Neutrophil (primary cell): Measurements from ENCODE around the gene SKAP1.

Experiments
- H3K27ac ChIP-seq: fragments of 200-600 bp; sonication (generic); 2 replicates; pipeline ENCODE4 v1.5.1; 2016; ENCODE audit warnings: mild to moderate bottlenecking, moderate library complexity
- H3K27me3 ChIP-seq: fragments of 200-600 bp; sonication (generic); 2 replicates; pipeline ENCODE4 v1.6.0; 2016; ENCODE audit warnings: mild to moderate bottlenecking
- H3K36me3 ChIP-seq: fragments of 200-600 bp; sonication (generic); 2 replicates; pipeline ENCODE4 v1.5.1; 2017
- H3K4me1 ChIP-seq, 2 experiments: fragments of 200-600 bp in 1 of 2; sonication (generic) in 1 of 2; 1 replicate in 1 of 2; 2 replicates in 1 of 2; pipeline versions ENCODE4 v1.5.1 to v1.6.1; 2013 to 2016; ENCODE audit warnings: low read depth in 1 of 2, low read length in 1 of 2, mild to moderate bottlenecking in 1 of 2, moderate library complexity in 1 of 2; ENCODE audit not compliant: control insufficient read depth in 1 of 2, insufficient read depth in 1 of 2
- H3K4me3 ChIP-seq, 2 experiments: fragments of 200-600 bp in 1 of 2; sonication (generic) in 1 of 2; 1 replicate in 1 of 2; 2 replicates in 1 of 2; pipeline ENCODE4 v1.5.1; 2013 to 2016; ENCODE audit warnings: low read depth in 1 of 2, low read length in 1 of 2, mild to moderate bottlenecking in 1 of 2, moderate library complexity in 1 of 2
- H3K9me3 ChIP-seq: fragments of 200-600 bp; sonication (generic); 2 replicates; pipeline ENCODE4 v1.5.1; 2016
- TF ChIP-seq, protein P1 (sequence below): fragments of 200-600 bp; sonication (generic); IDR thresholded peaks from 2 replicates; pipeline ENCODE4 v1.5.1; 2016; ENCODE audit warnings: antibody characterized with exemption

SKAP1 gene

DNA sequence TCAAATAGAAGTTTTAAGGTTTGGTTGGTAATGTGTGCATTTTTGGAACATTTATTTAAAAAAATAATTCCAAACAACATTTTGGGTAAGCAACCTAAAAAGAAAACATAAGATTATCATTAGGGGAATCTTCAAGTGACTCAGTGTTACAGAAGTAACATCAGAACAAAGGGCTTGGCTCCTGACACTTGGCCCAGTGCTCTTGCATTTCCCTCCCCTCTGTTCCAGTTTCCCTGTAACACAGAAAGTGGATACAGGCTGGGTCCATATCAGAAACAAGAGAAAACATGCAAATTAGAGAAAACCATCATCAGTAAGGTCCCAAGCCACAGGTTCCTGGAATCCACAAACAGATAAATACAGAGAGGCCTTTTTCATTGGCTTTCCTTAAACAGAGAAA is 40.1 kb downstream of the SKAP1 start:
- Histone ChIP-seq H3K36me3 (no peaks in the 10 kb centered on the region), H3K27ac (no peak overlapping the region), H3K27me3 (peaks cover 85% of the 10 kb centered on the region), H3K4me1 (no peaks in the 10 kb centered on the region), H3K4me3 (no peak overlapping the region), H3K9me3 (no peaks in the 10 kb centered on the region)
- TF ChIP-seq, protein P1, sequence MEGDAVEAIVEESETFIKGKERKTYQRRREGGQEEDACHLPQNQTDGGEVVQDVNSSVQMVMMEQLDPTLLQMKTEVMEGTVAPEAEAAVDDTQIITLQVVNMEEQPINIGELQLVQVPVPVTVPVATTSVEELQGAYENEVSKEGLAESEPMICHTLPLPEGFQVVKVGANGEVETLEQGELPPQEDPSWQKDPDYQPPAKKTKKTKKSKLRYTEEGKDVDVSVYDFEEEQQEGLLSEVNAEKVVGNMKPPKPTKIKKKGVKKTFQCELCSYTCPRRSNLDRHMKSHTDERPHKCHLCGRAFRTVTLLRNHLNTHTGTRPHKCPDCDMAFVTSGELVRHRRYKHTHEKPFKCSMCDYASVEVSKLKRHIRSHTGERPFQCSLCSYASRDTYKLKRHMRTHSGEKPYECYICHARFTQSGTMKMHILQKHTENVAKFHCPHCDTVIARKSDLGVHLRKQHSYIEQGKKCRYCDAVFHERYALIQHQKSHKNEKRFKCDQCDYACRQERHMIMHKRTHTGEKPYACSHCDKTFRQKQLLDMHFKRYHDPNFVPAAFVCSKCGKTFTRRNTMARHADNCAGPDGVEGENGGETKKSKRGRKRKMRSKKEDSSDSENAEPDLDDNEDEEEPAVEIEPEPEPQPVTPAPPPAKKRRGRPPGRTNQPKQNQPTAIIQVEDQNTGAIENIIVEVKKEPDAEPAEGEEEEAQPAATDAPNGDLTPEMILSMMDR = no peak

DNA sequence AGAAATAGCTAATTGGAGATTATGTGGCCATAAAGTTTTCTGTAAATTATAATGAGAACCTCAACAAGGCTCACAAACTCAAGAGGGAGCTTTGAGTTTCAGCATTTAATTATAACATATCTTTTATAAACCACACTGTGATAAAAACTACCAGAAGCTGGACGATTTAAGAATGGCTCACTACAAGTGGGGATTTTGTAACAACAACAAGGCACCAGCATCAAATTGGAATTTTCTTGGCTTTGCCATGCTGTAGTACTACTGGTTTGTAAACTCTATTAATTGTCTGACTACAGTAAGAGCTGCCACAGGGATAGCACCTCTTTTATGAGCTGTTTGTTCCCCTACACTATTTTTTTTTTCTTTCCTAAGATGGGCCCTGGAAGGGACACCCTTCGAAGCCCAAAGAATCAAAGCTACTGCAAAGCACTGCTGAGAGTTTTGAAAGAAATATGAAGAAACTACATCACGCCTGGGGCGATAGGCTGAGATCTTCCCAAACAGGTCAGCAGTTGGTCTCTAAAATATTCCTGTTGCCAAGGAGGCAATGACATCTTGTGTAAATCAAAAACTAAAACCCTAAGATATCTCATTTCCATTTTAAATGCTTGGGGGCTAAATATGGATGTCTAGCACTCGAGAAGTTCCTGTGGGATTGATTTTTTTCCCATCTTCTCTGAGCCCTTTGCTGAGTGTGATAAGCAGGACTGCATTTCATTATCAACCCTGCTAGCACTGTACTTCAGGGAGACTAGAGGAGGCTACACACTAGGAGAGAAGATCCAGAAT is 40.9 kb downstream of the SKAP1 start:
- Histone ChIP-seq H3K4me1 (no peaks in the 10 kb centered on the region), H3K4me3 (no peak overlapping the region), H3K27ac (no peak overlapping the region), H3K9me3 (no peaks in the 10 kb centered on the region), H3K36me3 (no peaks in the 10 kb centered on the region), H3K27me3 (peaks cover 78% of the 10 kb centered on the region)
- TF ChIP-seq, protein P1 = no peak

DNA sequence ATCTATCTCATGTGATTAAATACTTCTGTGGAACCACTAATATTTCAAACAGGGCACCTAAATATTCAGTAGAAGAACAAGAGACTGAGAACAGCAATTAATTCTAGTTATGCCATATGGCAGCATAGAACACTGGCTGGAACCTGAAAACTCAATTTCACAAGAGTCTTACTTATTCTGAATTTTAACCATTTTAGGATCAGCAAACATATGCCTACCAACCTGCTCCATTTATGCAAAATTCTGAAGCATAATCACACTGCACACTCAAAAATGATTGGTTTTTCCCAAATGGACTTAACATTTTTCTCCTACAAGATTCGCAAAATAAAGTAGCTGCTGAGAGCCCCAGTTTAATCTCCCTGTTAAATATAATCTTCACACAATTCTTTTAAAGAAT is 43.2 kb downstream of the SKAP1 start:
- H3K27ac ChIP-seq = no peak overlapping the region
- H3K4me1 ChIP-seq = no peaks in the 10 kb centered on the region
- no peaks in the 10 kb centered on the region for H3K9me3 ChIP-seq
- H3K27me3 ChIP-seq = peaks cover 56% of the 10 kb centered on the region
- TF ChIP-seq, protein P1 = no peak
- H3K36me3 ChIP-seq = no peaks in the 10 kb centered on the region
- no peak overlapping the region for H3K4me3 ChIP-seq

DNA sequence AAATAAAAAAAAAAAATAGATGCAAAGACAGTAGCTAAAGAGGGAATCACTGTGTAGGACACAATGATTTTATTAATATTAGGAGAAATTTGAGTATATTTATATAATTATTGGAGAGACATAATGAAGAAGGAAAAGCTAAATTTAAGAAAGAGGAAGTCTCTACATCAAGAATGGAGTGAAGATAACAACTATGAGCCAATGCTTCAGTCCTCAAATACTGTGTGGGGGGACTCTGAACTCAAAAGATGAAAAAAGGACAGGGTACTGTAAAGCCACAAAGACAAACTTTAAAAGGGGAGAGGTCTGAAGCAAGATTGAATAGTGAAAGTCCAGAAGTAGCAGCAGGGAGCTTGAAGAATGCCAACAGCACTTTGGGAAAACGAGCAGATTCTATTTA is 44.7 kb downstream of the SKAP1 start:
- H3K27ac ChIP-seq = no peak overlapping the region
- no peaks in the 10 kb centered on the region for H3K36me3 ChIP-seq
- no peak overlapping the region for H3K4me3 ChIP-seq
- H3K9me3 ChIP-seq = no peaks in the 10 kb centered on the region
- TF ChIP-seq, protein P1 = no peak
- H3K27me3 ChIP-seq = peaks cover 53% of the 10 kb centered on the region
- H3K4me1 ChIP-seq = no peaks in the 10 kb centered on the region

DNA sequence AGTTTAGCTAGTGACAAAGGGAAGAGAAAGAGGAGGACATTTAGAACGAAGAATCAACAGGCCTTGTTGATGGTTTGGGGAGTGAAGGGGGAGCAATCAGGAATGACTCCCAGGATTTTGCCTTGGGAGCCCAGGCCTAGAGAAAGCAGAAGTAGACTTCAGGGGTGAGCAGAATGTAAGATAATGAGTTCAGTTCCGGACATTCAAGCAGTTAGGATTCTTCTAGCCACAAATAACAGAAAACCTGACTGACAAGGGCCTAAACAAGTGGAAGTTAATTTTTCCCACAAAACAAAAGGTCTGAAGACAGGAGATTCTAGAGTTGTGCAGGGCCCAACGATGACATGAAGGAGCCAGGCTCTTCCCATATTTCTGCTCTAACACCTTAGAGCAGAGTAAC is 45.9 kb downstream of the SKAP1 start:
- TF ChIP-seq, protein P1 = no peak
- Histone ChIP-seq H3K27ac (no peak overlapping the region), H3K4me1 (no peaks in the 10 kb centered on the region), H3K4me3 (no peak overlapping the region), H3K9me3 (no peaks in the 10 kb centered on the region), H3K36me3 (no peaks in the 10 kb centered on the region), H3K27me3 (peaks cover 53% of the 10 kb centered on the region)
